ENCODE measurements around the gene TSPAN19. TPM values are rescaled to one million over a fixed set of nuclear protein-coding genes. Genes with fewer than 3 reads are reported as not detected.
A peak's percentile ranks its signal among the peaks of the same experiment; 100 is the strongest.
"Not testable (repeated sequence)": the region's sequence is repeated elsewhere in the genome, so short reads cannot be mapped to it uniquely, and the experiment has no call there.

TSPAN19 gene
- polyA plus RNA-seq (2014; cell fraction: cytosol; rRNA removed): 1.2 and 3.3 TPM in 2 replicates
- 3.9 and 5.9 TPM in 2 replicates for polyA plus RNA-seq (2014; cell fraction: nucleus; rRNA removed)

DNA sequence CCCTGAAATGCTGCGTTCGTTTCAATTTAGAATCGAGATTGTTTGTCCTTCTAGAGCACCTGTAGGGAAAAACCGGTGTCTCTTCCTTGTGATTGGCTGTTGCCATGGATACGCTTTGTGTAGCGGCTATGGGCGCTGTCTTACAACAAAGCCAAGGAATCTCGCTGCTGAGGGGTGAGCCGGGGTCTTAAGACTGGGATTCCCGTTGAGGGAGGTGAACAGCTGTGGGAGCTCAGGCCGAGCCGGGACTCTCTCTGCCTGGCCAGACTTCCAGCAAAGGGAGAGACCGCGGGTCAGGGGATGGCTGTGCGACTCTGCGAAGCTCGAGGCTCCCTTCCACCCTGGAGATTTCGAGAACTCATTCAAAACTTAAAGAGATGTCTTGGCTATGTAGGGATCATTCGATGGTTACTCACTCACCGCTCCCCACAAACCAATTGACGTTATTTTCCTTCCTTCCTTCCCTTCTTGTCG lies at the start of gene TSPAN19, which contains the start of gene LRRIQ1:
Gene TSPAN19, minus strand, starts transcription at position 44 of the 474 bp plus-strand sequence. CDS start 6,331 bp downstream, outside the sequence.
Gene LRRIQ1, plus strand, starts transcription at position 118 of the 474 bp plus-strand sequence. CDS start 1,826 bp downstream, outside the sequence.
- peak; percentile 95 for DNase-seq (ENCODE audit: low spot score)

DNA sequence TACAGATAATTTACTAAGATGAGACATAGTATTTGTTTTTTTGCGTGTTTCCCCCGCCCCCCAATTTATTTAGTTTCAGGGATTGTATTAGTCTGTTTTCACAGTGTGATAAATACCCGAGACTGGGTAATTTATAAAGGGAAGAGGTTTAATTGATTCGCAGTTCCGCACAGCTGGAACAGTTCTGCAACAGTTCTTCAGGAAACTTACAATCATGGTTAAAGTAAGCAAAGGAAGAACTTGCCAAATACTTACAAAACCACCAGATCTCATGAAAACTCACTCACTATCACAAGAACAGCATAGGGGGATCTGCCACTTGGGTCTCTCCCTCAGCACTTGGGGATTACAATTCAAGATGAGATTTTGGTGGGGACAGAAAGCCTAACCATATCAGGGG lies 49.0 kb upstream of the TSPAN19 start:
- DNase-seq (ENCODE audit: low spot score): no peak

- DNase-seq (ENCODE audit: low spot score): peak; percentile 70
Observed at GRCh38 chr12:85076688-85077430, 40.8 kb upstream of the TSPAN19 start.

- no peak for DNase-seq (ENCODE audit: low spot score)
Observed at GRCh38 chr12:85072826-85073225, 36.7 kb upstream of the TSPAN19 start.

DNA sequence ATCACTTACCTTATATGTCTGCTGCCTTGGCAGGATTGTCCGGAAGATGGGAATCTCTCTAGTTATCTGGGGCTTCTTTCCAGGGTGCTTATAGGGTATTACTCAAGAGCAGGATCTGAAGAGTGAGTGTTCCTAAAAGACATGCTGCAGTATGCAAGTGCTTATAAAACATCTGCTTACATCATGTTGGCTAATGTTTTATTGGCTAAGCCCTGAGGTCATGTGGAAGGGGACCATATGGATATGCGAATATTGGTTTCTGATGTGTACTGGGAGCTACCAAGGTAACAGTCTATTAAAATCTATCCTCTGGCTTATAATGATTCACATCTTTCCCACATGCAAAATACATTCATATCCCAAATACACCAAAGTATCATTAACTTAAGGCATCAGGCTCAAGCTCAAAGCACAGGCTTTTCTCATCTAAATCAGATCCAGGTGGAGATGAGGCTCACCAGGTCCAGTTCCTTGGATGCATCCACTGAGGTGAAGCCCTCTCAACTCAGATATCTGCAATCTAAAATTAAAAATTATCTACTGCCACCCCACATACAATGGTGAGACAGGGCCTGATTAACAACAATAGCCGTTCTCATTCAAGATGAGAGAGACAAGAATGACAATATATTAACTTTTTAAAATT lies 29.9 kb upstream of the TSPAN19 start:
- no peak for DNase-seq (ENCODE audit: low spot score)

GRCh38 chr12:85060916-85061315 lies 24.8 kb upstream of the TSPAN19 start:
- DNase-seq (ENCODE audit: low spot score): no peak

GRCh38 chr12:85059594-85059993 lies 23.5 kb upstream of the TSPAN19 start:
- DNase-seq (ENCODE audit: low spot score): no peak

- DNase-seq (ENCODE audit: low spot score): no peak
Observed at GRCh38 chr12:85058339-85058738, 22.3 kb upstream of the TSPAN19 start.

DNA sequence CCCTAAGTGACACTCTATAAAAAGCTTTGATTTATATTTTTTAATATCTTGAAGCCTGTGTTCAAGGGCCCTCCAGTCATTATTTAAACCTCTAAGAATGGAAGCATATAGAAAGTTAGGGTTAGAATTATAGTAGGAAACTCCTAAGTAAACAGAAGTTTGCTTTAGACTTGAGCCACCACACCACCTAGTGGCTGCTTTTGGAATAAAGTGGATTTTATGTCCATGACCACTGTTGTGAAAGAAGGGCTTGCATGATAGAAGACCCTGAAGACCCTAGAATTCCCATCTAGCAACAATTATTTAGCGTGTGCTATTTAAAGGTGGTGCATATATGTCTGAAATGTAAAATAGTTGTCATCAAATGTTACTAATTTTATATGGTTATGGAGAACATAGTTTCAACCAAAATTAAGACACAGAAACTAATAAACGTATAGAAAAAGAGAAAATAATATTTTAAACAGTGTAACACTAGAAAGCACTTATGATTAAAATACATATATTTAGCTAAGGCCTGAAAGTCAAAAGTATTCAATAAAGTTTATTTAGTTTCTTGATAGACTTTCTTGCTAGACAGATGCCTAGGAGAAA lies 21.4 kb upstream of the TSPAN19 start:
- DNase-seq (ENCODE audit: low spot score): peak; percentile 62

GRCh38 chr12:85043829-85044228 lies 7.8 kb upstream of the TSPAN19 start:
- no peak for DNase-seq (ENCODE audit: low spot score)

GRCh38 chr12:85041395-85041794 lies 5.3 kb upstream of the TSPAN19 start:
- DNase-seq (ENCODE audit: low spot score): no peak

DNA sequence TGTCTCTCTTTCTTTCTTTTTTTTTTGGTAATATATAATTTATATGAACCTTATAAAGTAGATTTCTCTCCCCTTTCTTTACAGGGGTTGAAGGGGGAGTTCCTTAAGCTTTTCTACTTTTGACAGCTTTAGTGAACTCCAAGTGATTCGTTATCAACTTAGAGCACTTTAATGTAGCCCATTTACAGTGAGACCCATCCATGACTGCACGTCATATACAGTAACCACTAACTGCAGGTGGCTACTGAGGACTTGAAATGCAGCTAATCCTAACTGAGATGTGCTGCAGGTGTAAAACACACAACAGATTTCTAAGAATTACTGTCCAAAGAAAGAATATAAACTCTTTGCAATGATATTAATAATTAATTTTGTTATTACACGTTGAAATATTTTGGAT lies 656 bp upstream of the TSPAN19 start:
- no peak for DNase-seq (ENCODE audit: low spot score)

GRCh38 chr12:85029456-85029855 lies 6.6 kb downstream of the TSPAN19 start:
- DNase-seq (ENCODE audit: low spot score): peak; percentile 28

GRCh38 chr12:85018098-85018497 lies 18.0 kb downstream of the TSPAN19 start:
- DNase-seq (ENCODE audit: low spot score): no peak

DNA sequence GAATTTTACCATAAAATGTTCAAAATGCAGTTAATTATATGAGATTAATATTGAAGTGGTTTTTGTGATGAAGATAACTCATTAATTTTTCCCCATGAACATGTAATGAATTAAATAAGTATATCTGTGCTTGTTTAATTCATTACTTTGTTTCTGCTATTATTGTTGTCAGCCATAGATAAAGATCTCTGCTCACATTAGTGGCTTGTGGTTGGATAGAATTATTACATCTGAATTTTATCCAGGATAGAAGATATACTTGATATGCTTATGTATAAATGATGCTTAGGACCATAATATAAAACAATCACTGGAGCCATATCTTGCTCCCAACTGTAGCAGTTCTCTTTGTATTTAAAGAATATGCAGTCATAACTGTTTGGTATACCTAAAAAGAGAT lies 18.5 kb downstream of the TSPAN19 start:
- DNase-seq (ENCODE audit: low spot score): no peak

GRCh38 chr12:85017133-85017532 lies 18.9 kb downstream of the TSPAN19 start:
- DNase-seq (ENCODE audit: low spot score): no peak

DNA sequence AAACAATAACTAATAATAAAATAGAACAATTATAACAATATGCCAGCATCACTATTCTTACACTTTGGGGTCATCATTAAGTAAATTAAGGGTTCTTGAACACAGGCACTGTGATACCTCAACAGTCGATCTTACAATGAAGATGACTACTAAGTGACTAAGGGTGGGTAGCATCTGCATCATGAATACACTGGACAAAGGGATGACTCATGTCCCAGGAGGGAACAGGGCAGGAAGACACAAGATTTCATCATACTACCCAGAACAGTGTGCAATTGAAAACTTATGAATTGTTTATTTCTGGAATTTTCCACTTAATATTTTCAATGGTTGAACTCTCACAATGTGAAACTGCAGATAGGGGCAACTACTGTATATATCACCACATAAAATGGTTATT lies 19.7 kb downstream of the TSPAN19 start:
- no peak for DNase-seq (ENCODE audit: low spot score)

GRCh38 chr12:85007836-85008235 lies 28.2 kb downstream of the TSPAN19 start:
- no peak for DNase-seq (ENCODE audit: low spot score)

DNA sequence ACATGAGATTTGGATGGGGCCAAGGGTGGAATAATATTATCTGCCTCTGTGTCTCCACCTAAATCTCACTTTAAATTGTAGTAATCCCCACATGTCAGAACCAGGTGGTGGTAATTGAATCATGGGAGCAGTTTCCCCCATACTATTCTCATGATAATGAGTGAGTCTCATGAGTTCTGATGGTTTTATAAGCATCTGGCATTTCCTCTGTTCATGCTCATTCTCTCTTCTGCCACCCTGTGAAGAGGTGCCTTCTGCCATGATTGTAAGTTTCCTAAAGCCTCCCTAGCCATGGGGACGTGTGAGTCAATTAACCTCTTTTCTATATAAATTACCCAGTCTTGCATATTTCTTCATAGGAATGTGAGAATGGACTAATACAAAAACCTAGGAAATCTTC lies 29.9 kb downstream of the TSPAN19 start:
- no peak for DNase-seq (ENCODE audit: low spot score)

DNA sequence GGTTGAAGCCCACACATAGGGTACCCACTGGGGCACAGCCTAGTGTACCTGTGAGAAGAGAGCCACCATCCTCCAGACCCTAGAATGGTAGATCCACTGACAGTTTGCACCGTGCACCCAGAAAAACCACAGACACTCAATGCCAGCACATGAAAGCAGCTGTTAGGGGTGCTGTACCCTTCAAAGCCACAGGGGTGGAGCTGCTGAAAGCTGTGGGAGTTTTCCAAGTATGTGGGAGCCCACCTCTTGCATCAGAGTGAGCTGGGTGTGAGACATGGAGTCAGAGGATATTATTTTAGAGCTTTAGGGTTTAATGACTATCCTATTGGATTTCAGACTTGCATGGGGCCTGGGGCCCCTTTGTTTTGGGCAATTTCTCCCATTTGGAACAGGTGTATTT lies 30.5 kb downstream of the TSPAN19 start:
- DNase-seq (ENCODE audit: low spot score): no peak

- not testable (repeated sequence) for DNase-seq (ENCODE audit: low spot score)
Observed at GRCh38 chr12:85005047-85005446, 31.0 kb downstream of the TSPAN19 start.

DNA sequence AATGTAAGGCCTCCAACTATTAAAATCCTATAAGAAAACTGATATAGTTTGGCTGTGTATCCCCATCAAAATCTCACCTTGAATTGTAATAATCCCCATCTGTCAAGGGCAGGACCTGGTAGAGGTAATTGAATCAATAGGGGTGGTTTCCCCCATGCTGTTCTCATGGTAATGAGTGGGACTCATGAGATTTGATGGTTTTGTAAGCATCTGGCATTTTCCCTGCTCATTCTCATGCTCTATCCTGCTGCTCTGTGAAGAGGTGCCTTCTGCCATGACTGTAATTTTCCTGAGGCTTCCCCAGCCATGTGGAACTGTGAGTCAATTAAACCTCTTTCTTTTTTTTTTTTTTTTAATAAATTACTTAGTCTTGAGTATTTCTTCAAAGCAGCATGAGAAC lies 31.9 kb downstream of the TSPAN19 start:
- DNase-seq (ENCODE audit: low spot score): no peak
